HG03432 (cell line): ENCODE data around the gene EIF3F.

Experiments used
- ATAC-seq: cut with Tn5 transposase; IDR thresholded peaks from one replicate; pipeline ENCODE4 v1.9.1; 2021; ENCODE audit warnings: mild to moderate bottlenecking, moderate library complexity; ENCODE audit not compliant: unreplicated experiment

EIF3F gene

GRCh38 chr11:8038393-8038792, 51.3 kb downstream of the EIF3F start:
- no peak for ATAC-seq

GRCh38 chr11:8038811-8039529, 51.8 kb downstream of the EIF3F start:
- ATAC-seq: no peak

- no peak for ATAC-seq
Measured at GRCh38 chr11:8039530-8040260, 52.6 kb downstream of the EIF3F start.

- no peak for ATAC-seq
Measured at GRCh38 chr11:8040261-8040920, 53.3 kb downstream of the EIF3F start.

- ATAC-seq: no peak
Measured at GRCh38 chr11:8040921-8041285, 53.8 kb downstream of the EIF3F start.

GRCh38 chr11:8041576-8041975, 54.4 kb downstream of the EIF3F start:
- ATAC-seq: no peak

GRCh38 chr11:8043756-8044155, 56.6 kb downstream of the EIF3F start:
- ATAC-seq: no peak

GRCh38 chr11:8045839-8046238, 58.7 kb downstream of the EIF3F start:
- ATAC-seq: no peak

GRCh38 chr11:8047382-8047781, 60.2 kb downstream of the EIF3F start:
- no peak for ATAC-seq

GRCh38 chr11:8049084-8049483, 61.9 kb downstream of the EIF3F start:
- no peak for ATAC-seq
